ENCODE data around the gene FIGN.

- TF ChIP-seq CTCF (IDR thresholded peaks at IDR 0.05) (no peak), POLR2A (IDR thresholded peaks at IDR 0.05; ENCODE audit: low read depth) (no peak)
These were observed 37.5 kb upstream of the FIGN start for GRCh38 chr2:163773276-163773675.
